PFSK-1 (cell line): ENCODE measurements around the gene PRKAA1.

Source experiments
- FOXP2 ChIP-seq: optimal IDR thresholded peaks from 2 replicates; pipeline ENCODE3; 2011; ENCODE audit warnings: borderline replicate concordance, control low read depth, inconsistent platforms; ENCODE audit not compliant: insufficient read depth; ENCODE audit errors: extremely low read length, extremely low read depth
- POLR2AphosphoS5 ChIP-seq: IDR thresholded peaks from 2 replicates; pipeline ENCODE4 v1.6.1; 2012; ENCODE audit warnings: low read depth, mild to moderate bottlenecking, control low read depth, low read length, moderate library complexity
- REST ChIP-seq, 2 experiments: IDR thresholded peaks; 2 replicates each; pipeline versions ENCODE4 v1.6.1 to v1.8.0; 2011 to 2012; ENCODE audit warnings: low read depth in 2 of 2, low read length in 2 of 2, control low read depth in 1 of 2, inconsistent platforms in 1 of 2, mild to moderate bottlenecking in 1 of 2, moderate library complexity in 1 of 2; ENCODE audit not compliant: insufficient read depth in 1 of 2
- SIN3A ChIP-seq: IDR thresholded peaks from 2 replicates; pipeline ENCODE4 v1.6.1; 2012; ENCODE audit warnings: mild to moderate bottlenecking, low read length, moderate library complexity, borderline replicate concordance; ENCODE audit not compliant: insufficient read depth
- TAF1 ChIP-seq: IDR thresholded peaks from 2 replicates; pipeline ENCODE4 v1.6.1; 2012; ENCODE audit warnings: low read length, control low read depth, borderline replicate concordance; ENCODE audit not compliant: insufficient read depth

Gene PRKAA1

GRCh38 chr5:40716590-40716989 lies 81.6 kb downstream of the PRKAA1 start:
- TF ChIP-seq FOXP2, result no peak
- TF ChIP-seq SIN3A, result no peak
- TF ChIP-seq REST (IDR thresholded peaks at IDR 0.05; ENCODE audit: insufficient read depth in 1 of 2, low read depth in 2 of 2, low read length in 2 of 2), result no peak
- no peak for TF ChIP-seq TAF1
- no peak for TF ChIP-seq POLR2AphosphoS5

- TF ChIP-seq FOXP2 (no peak), SIN3A (no peak), POLR2AphosphoS5 (no peak)
Measured at GRCh38 chr5:40716000-40716399, 82.2 kb downstream of the PRKAA1 start.

GRCh38 chr5:40714001-40714400 lies 84.2 kb downstream of the PRKAA1 start:
- TF ChIP-seq POLR2AphosphoS5 (no peak), SIN3A (no peak), TAF1 (no peak), FOXP2 (no peak), REST (IDR thresholded peaks at IDR 0.05; ENCODE audit: insufficient read depth in 1 of 2, low read depth in 2 of 2, low read length in 2 of 2) (no peak)
